Measurements from ENCODE around the gene ARID3B. TPM values are rescaled to one million over a fixed set of nuclear protein-coding genes. Genes with fewer than 3 reads are reported as not detected.

ARID3B gene
- total RNA-seq, 1 experiment from 2014 or later: 8.1 TPM

DNA sequence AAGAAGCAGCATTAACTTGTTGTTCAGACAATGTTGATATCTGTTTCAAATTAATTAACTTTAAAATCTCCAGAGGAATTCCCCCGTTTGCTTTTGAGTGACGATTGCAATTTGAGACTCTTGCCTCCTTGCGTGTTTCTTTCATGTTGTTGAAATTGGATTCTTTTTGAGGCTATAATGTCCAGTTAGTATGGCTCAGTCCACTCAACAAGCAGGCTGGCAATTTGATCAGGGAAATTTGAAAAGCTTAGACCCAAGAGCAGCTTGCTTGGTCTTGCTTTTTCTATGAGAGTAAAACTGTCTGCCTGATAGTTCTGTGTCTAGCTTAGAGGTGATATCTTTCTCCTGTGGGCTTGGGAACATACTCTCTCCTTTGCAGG, 2.0 kb downstream of the ARID3B start:
- H4K20me1 ChIP-seq (ENCODE audit: insufficient read depth): peaks cover 20% of the 10 kb centered on the region
- no peaks in the 10 kb centered on the region for H3K36me3 ChIP-seq (ENCODE audit: control insufficient read depth in 1 of 2, insufficient read depth in 2 of 2, low read length in 2 of 2)
- H3K4me3 ChIP-seq (replicated peaks in 1 of 2; ENCODE audit: low read depth in 1 of 2, low read length in 2 of 2): no peak overlapping the region
- no peak overlapping the region for H2AFZ ChIP-seq (ENCODE audit: low read depth, low read length, poor library complexity, severe bottlenecking)
- DNase-seq (ENCODE audit: low read depth, low spot score) (no peak), ATAC-seq (no peak)
- RAD21 ChIA-PET (ENCODE audit: low non-redundant PET in 1 of 2, low total read pairs in 2 of 2, uncharacterized antibody in 2 of 2, unreplicated experiment in 2 of 2): no interaction called here
- H3K9ac ChIP-seq (ENCODE audit: low read length): no peak overlapping the region
- H3K9me3 ChIP-seq (ENCODE audit: control insufficient read depth in 1 of 2, insufficient read depth in 1 of 2, low read depth in 1 of 2, low read length in 2 of 2): no peaks in the 10 kb centered on the region
- peaks cover 15% of the 10 kb centered on the region; the same call in 1 of the 2 replicates for H3K27me3 ChIP-seq (ENCODE audit: insufficient read depth, low read length)
- POLR2A ChIA-PET: no interaction called here
- H3K27ac ChIP-seq (ENCODE audit: low read depth, low read length): no peak overlapping the region
- no peak overlapping the region for H3K4me2 ChIP-seq (ENCODE audit: low read length)
- H3K79me2 ChIP-seq (ENCODE audit: insufficient read depth, low read length): peaks cover 37% of the 10 kb centered on the region
- intact Hi-C loops (cut with micrococcal nuclease): loop anchor here (2.0 kb wide), 1 partner anchor 168 kb away; no protein-coding TSS in a partner anchor
- CTCF ChIA-PET: no interaction called here
- H3K4me1 ChIP-seq (ENCODE audit: control insufficient read depth in 1 of 2, insufficient read depth in 2 of 2, low read length in 2 of 2): peaks cover 20 to 45% of the 10 kb centered on the region in 2 experiments
- no TSS peak for BruUV-seq (replicated peaks)
- no peaks in the 10 kb centered on the region for H3K9me2 ChIP-seq (ENCODE audit: insufficient read depth)
- TF ChIP-seq, protein P1, sequence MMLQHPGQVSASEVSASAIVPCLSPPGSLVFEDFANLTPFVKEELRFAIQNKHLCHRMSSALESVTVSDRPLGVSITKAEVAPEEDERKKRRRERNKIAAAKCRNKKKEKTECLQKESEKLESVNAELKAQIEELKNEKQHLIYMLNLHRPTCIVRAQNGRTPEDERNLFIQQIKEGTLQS (IDR thresholded peaks at IDR 0.05): no peak
- TF ChIP-seq EZH2phosphoT487 (IDR thresholded peaks at IDR 0.05; ENCODE audit: borderline replicate concordance): no peak
- no peak for TF ChIP-seq ELF1 (IDR thresholded peaks at IDR 0.05; ENCODE audit: borderline replicate concordance, low read depth)
- no peak for TF ChIP-seq POLR2A (IDR thresholded peaks at IDR 0.05; ENCODE audit: borderline replicate concordance, extremely low read depth, insufficient read depth, insufficient read length)
- TF ChIP-seq SP1 (IDR thresholded peaks at IDR 0.05; ENCODE audit: low read depth): no peak
- TF ChIP-seq SRF (IDR thresholded peaks at IDR 0.05; ENCODE audit: low read depth): no peak
- TF ChIP-seq, protein P2, sequence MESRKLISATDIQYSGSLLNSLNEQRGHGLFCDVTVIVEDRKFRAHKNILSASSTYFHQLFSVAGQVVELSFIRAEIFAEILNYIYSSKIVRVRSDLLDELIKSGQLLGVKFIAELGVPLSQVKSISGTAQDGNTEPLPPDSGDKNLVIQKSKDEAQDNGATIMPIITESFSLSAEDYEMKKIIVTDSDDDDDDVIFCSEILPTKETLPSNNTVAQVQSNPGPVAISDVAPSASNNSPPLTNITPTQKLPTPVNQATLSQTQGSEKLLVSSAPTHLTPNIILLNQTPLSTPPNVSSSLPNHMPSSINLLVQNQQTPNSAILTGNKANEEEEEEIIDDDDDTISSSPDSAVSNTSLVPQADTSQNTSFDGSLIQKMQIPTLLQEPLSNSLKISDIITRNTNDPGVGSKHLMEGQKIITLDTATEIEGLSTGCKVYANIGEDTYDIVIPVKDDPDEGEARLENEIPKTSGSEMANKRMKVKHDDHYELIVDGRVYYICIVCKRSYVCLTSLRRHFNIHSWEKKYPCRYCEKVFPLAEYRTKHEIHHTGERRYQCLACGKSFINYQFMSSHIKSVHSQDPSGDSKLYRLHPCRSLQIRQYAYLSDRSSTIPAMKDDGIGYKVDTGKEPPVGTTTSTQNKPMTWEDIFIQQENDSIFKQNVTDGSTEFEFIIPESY (IDR thresholded peaks at IDR 0.05; ENCODE audit: extremely low read depth, insufficient replicate concordance, low read length): no peak
- TF ChIP-seq ZNF274 (IDR thresholded peaks at IDR 0.05; ENCODE audit: low read depth, low read length): no peak
- no peak for TF ChIP-seq RAD21 (IDR thresholded peaks at IDR 0.05; ENCODE audit: low read depth)
- no peak for TF ChIP-seq CEBPB (IDR thresholded peaks at IDR 0.05; ENCODE audit: low read depth)
- no peak for TF ChIP-seq POLR2AphosphoS5 (IDR thresholded peaks at IDR 0.05; ENCODE audit: low read depth, low read length)
- TF ChIP-seq EZH2 (IDR thresholded peaks at IDR 0.05): no peak
- no peak for TF ChIP-seq SIN3A (IDR thresholded peaks at IDR 0.05; ENCODE audit: low read depth)
- no peak for TF ChIP-seq FOSL1 (IDR thresholded peaks at IDR 0.05; ENCODE audit: low read depth)
- TF ChIP-seq, protein P3, sequence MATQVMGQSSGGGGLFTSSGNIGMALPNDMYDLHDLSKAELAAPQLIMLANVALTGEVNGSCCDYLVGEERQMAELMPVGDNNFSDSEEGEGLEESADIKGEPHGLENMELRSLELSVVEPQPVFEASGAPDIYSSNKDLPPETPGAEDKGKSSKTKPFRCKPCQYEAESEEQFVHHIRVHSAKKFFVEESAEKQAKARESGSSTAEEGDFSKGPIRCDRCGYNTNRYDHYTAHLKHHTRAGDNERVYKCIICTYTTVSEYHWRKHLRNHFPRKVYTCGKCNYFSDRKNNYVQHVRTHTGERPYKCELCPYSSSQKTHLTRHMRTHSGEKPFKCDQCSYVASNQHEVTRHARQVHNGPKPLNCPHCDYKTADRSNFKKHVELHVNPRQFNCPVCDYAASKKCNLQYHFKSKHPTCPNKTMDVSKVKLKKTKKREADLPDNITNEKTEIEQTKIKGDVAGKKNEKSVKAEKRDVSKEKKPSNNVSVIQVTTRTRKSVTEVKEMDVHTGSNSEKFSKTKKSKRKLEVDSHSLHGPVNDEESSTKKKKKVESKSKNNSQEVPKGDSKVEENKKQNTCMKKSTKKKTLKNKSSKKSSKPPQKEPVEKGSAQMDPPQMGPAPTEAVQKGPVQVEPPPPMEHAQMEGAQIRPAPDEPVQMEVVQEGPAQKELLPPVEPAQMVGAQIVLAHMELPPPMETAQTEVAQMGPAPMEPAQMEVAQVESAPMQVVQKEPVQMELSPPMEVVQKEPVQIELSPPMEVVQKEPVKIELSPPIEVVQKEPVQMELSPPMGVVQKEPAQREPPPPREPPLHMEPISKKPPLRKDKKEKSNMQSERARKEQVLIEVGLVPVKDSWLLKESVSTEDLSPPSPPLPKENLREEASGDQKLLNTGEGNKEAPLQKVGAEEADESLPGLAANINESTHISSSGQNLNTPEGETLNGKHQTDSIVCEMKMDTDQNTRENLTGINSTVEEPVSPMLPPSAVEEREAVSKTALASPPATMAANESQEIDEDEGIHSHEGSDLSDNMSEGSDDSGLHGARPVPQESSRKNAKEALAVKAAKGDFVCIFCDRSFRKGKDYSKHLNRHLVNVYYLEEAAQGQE (IDR thresholded peaks at IDR 0.05; ENCODE audit: low read depth): no peak
- no peak for TF ChIP-seq JUND (IDR thresholded peaks at IDR 0.05)
- TF ChIP-seq, protein P4, sequence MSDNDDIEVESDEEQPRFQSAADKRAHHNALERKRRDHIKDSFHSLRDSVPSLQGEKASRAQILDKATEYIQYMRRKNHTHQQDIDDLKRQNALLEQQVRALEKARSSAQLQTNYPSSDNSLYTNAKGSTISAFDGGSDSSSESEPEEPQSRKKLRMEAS (IDR thresholded peaks at IDR 0.05): no peak
- TF ChIP-seq CBX3 (IDR thresholded peaks at IDR 0.05; ENCODE audit: low read depth): no peak
- TF ChIP-seq TCF7L2 (IDR thresholded peaks at IDR 0.05; ENCODE audit: borderline replicate concordance, extremely low read depth, insufficient read depth, insufficient read length): no peak
- TF ChIP-seq ZFX (IDR thresholded peaks at IDR 0.05): no peak
